ENCODE results near the gene PRR14L.
"Not testable (repeated sequence)": the region's sequence is repeated elsewhere in the genome, so short reads cannot be mapped to it uniquely, and the experiment has no call there.

Gene PRR14L

GRCh38 chr22:31749636-31750364 lies at the start of gene PRR14L:
Gene PRR14L, minus strand, starts transcription at chr22:31750132. Its CDS starts 11,272 bp downstream, at chr22:31738860.
- DNase-seq (ENCODE audit: low spot score), result peak; percentile 98

- not testable (repeated sequence) for DNase-seq (ENCODE audit: low spot score)
Measured at GRCh38 chr22:31799358-31799757, 49.4 kb upstream of the PRR14L start.

- no peak for DNase-seq (ENCODE audit: low spot score)
Measured at GRCh38 chr22:31790240-31790639, 40.3 kb upstream of the PRR14L start.

- no peak for DNase-seq (ENCODE audit: low spot score)
Measured at GRCh38 chr22:31789803-31790202, 39.9 kb upstream of the PRR14L start.

- no peak for DNase-seq (ENCODE audit: low spot score)
Measured at GRCh38 chr22:31776231-31776630, 26.3 kb upstream of the PRR14L start.

- no peak for DNase-seq (ENCODE audit: low spot score)
Measured at GRCh38 chr22:31773416-31773815, 23.5 kb upstream of the PRR14L start.

GRCh38 chr22:31768422-31769059 lies 18.6 kb upstream of the PRR14L start:
- DNase-seq (ENCODE audit: low spot score), result no peak

GRCh38 chr22:31764785-31765184 lies 14.9 kb upstream of the PRR14L start:
- DNase-seq (ENCODE audit: low spot score), result no peak

- DNase-seq (ENCODE audit: low spot score), result not testable (repeated sequence)
Measured at GRCh38 chr22:31758860-31759259, 8.9 kb upstream of the PRR14L start.

GRCh38 chr22:31757265-31757664 lies 7.3 kb upstream of the PRR14L start:
- no peak for DNase-seq (ENCODE audit: low spot score)

- no peak for DNase-seq (ENCODE audit: low spot score)
Measured at GRCh38 chr22:31754813-31755212, 4.9 kb upstream of the PRR14L start.

- peak; percentile 95 for DNase-seq (ENCODE audit: low spot score)
Measured at GRCh38 chr22:31753634-31754501, 3.9 kb upstream of the PRR14L start, which contains the start of gene DEPDC5. Gene DEPDC5, plus strand, starts transcription at chr22:31754019. Its CDS starts 903 bp downstream, at chr22:31754922.

GRCh38 chr22:31753005-31753633 lies 3.2 kb upstream of the PRR14L start:
- DNase-seq (ENCODE audit: low spot score), result no peak

GRCh38 chr22:31752096-31752847 lies 2.3 kb upstream of the PRR14L start:
- no peak for DNase-seq (ENCODE audit: low spot score)

GRCh38 chr22:31750365-31751284 lies 693 bp upstream of the PRR14L start:
- no peak for DNase-seq (ENCODE audit: low spot score)

- DNase-seq (ENCODE audit: low spot score), result no peak
Measured at GRCh38 chr22:31748490-31748889, 1.4 kb downstream of the PRR14L start.

- DNase-seq (ENCODE audit: low spot score), result no peak
Measured at GRCh38 chr22:31747441-31747840, 2.5 kb downstream of the PRR14L start.

- DNase-seq (ENCODE audit: low spot score), result no peak
Measured at GRCh38 chr22:31743871-31744270, 6.1 kb downstream of the PRR14L start.

GRCh38 chr22:31742682-31743081 lies 7.2 kb downstream of the PRR14L start:
- no peak for DNase-seq (ENCODE audit: low spot score)

- no peak for DNase-seq (ENCODE audit: low spot score)
Measured at GRCh38 chr22:31742115-31742514, 7.8 kb downstream of the PRR14L start.

Measured in activated CD4-positive, alpha-beta T cell treated with anti-CD3 and anti-CD28 coated beads, Interleukin-2, Interleukin-4, amounts not matched to agents 100 ng/mL and 50 ng/mL, durations not matched to agents 16 hours and 8 hours (primary cell).